ENCODE data around the gene PIGQ.

GRCh38 chr16:625977-626765, 56.4 kb downstream of the PIGQ start:
- no peak for TF ChIP-seq CTCF (conservative IDR thresholded peaks at IDR 0.05 in 1 of 2, IDR thresholded peaks at IDR 0.05 in 1 of 2; ENCODE audit: low read depth in 1 of 2, low read length in 2 of 2)
- TF ChIP-seq EZH2 (IDR thresholded peaks at IDR 0.05; ENCODE audit: low read length, missing control alignments) = no peak
